ENCODE results near the gene MTO1.

The MTO1 gene, protein sequence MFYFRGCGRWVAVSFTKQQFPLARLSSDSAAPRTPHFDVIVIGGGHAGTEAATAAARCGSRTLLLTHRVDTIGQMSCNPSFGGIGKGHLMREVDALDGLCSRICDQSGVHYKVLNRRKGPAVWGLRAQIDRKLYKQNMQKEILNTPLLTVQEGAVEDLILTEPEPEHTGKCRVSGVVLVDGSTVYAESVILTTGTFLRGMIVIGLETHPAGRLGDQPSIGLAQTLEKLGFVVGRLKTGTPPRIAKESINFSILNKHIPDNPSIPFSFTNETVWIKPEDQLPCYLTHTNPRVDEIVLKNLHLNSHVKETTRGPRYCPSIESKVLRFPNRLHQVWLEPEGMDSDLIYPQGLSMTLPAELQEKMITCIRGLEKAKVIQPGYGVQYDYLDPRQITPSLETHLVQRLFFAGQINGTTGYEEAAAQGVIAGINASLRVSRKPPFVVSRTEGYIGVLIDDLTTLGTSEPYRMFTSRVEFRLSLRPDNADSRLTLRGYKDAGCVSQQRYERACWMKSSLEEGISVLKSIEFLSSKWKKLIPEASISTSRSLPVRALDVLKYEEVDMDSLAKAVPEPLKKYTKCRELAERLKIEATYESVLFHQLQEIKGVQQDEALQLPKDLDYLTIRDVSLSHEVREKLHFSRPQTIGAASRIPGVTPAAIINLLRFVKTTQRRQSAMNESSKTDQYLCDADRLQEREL

DNA sequence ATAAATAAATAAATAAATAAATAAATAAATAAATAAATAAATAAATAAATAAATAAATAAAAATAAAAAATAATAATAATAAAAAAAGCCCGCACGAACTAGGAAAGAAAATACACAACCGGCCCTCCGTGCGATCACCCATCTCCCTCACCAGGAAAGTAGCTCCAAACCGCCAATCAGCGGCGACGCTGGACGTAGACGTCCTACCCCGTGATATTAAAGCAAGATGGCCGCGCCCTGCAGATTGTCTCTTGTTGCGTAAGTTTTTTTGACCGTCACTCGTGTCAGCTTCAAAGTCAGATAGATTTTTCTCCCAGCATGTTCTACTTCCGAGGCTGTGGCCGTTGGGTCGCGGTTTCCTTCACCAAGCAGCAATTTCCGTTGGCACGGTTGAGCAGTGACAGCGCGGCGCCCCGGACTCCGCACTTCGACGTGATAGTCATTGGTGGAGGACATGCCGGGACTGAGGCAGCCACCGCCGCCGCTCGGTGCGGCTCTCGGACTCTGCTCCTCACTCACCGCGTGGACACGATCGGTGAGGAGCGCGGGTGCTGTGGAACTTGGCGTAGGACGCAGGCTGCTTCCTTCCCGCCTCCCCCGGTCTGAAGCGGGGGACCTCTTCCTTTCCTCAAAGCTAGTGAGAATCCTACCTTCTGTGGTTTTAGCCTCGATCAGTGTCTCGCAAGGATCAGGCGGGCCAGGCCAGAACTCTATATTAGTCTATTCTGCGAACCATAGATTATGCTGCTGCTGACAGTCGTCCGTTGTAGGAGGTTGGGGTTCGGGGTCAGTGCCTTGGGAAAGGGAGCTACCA lies at the start of gene MTO1:
MTO1 (plus strand) TSS at position 201 of the 814 bp plus-strand sequence; CDS start at position 319, 118 bp downstream.
- TF ChIP-seq, protein P1, sequence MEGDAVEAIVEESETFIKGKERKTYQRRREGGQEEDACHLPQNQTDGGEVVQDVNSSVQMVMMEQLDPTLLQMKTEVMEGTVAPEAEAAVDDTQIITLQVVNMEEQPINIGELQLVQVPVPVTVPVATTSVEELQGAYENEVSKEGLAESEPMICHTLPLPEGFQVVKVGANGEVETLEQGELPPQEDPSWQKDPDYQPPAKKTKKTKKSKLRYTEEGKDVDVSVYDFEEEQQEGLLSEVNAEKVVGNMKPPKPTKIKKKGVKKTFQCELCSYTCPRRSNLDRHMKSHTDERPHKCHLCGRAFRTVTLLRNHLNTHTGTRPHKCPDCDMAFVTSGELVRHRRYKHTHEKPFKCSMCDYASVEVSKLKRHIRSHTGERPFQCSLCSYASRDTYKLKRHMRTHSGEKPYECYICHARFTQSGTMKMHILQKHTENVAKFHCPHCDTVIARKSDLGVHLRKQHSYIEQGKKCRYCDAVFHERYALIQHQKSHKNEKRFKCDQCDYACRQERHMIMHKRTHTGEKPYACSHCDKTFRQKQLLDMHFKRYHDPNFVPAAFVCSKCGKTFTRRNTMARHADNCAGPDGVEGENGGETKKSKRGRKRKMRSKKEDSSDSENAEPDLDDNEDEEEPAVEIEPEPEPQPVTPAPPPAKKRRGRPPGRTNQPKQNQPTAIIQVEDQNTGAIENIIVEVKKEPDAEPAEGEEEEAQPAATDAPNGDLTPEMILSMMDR (IDR thresholded peaks at IDR 0.05; ENCODE audit: borderline replicate concordance, control extremely low read depth, extremely low read depth, insufficient read depth, missing control alignments) = no peak
- DNase-seq (ENCODE audit: low spot score) = peak; percentile 89
- in situ Hi-C loops (cut with MboI; ENCODE audit: low sequenced_read_pairs, unreplicated experiment) = no loop called here

DNA sequence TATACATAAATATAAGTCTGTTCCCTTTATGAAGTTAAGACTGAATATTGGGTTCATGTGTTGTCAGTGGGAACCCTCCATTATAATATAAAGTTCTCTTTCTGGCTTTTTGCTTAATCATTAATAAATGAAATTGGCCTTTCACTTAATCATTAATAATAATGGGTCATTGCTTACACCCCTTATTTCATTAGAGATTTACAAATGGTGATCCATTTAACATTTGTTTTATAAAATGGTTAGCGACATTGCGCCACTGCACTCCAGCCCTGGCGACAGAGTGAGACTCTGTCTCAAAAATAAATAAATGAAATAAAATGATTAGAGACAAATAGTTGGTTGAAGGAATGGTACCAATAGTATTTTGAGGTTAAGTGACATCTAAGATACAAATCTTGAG lies 48.4 kb upstream of the MTO1 start:
- in situ Hi-C loops (cut with MboI; ENCODE audit: low sequenced_read_pairs, unreplicated experiment) = no loop called here
- TF ChIP-seq, protein P1 (IDR thresholded peaks at IDR 0.05; ENCODE audit: borderline replicate concordance, control extremely low read depth, extremely low read depth, insufficient read depth, missing control alignments) = no peak
- no peak for DNase-seq (ENCODE audit: low spot score)

DNA sequence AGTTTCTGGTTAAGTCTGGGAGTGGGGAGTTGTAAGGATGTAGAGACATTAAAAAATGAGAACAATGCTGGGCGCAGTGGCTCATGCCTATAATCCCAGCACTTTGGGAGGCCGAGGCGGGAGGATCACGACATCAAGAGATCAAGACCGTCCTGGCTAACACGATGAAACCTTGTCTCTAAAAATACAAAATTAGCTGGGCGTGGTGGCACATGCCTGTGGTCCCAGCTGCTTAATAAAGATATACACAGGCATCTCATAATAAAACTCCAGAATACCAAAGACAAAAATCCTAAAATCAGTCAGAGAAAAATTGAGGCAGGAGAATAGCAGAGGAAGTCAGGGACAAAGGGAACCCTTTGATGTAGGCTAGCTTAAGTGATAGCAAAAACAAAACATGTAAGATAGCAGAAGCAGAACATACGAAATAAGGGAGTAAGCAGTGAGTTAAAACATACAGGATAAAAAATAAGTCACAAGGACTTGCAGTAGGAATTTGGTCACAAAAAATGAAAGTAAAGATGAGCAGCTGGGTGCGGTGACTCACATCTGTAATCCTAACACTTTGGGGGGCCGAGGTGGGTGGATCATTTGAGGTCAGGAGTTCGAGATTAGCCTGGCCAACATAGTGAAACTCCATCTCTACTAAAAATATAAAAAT lies 43.3 kb upstream of the MTO1 start:
- TF ChIP-seq, protein P1 (IDR thresholded peaks at IDR 0.05; ENCODE audit: borderline replicate concordance, control extremely low read depth, extremely low read depth, insufficient read depth, missing control alignments) = no peak
- in situ Hi-C loops (cut with MboI; ENCODE audit: low sequenced_read_pairs, unreplicated experiment) = no loop called here
- DNase-seq (ENCODE audit: low spot score) = no peak

DNA sequence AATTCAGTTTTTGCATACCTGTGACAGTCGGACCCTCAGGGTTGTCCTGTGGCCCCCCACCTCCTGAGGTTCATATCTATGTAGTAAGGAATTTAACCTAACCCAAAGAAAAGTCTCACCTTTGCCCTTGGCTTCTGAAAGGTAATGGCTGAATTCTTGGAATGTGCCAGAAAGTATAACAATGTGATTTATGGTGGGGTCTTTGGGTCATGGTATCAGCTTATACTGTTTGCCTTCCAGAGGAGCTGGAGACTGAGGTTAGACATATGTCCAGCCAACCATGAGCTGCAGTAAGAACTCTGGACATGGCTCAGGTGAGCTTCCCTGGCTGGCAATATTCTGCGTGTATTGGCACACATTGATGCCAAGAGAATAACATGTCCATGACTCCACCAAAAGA lies 40.0 kb upstream of the MTO1 start:
- TF ChIP-seq, protein P1 (IDR thresholded peaks at IDR 0.05; ENCODE audit: borderline replicate concordance, control extremely low read depth, extremely low read depth, insufficient read depth, missing control alignments) = no peak
- in situ Hi-C loops (cut with MboI; ENCODE audit: low sequenced_read_pairs, unreplicated experiment) = no loop called here
- no peak for DNase-seq (ENCODE audit: low spot score)

DNA sequence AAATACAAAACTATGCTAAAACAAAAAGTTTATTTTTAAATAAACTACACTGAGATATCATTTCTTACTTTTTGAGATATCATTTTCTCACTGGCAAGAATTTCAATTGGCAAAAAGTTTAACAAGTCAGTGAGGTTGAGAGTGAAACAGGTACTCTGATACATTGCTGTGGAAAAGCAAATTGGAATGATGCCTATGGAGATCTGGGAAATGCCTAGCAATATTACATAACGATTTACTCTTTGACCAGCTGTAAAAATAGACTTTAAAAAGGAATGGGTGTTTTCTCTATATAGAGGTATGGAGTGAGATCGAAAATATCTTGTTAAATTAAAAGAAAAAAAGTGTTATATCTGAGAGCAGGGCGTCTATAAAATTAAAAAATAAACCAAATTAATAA lies 26.3 kb upstream of the MTO1 start:
- TF ChIP-seq, protein P1 (IDR thresholded peaks at IDR 0.05; ENCODE audit: borderline replicate concordance, control extremely low read depth, extremely low read depth, insufficient read depth, missing control alignments) = no peak
- DNase-seq (ENCODE audit: low spot score) = no peak
- in situ Hi-C loops (cut with MboI; ENCODE audit: low sequenced_read_pairs, unreplicated experiment) = no loop called here

DNA sequence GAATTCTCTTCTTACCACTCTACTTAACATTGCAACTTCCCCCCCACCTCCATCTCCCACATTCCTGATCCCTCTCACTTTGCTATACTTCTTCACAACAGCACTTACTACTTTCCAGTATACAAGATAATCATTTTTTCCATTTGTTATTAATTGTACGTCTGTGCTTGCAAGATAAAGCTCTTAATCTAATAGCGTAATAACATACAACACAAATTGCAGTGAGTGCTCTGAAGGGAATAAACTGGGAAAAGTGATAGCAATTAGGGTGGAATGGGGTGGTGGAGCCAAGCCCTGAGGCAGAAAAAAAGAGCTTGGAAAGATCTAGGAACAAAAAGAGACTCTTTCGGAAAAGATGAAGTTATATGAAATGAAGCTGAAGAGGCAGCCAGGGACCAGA lies 18.0 kb upstream of the MTO1 start:
- TF ChIP-seq, protein P1 (IDR thresholded peaks at IDR 0.05; ENCODE audit: borderline replicate concordance, control extremely low read depth, extremely low read depth, insufficient read depth, missing control alignments) = no peak
- in situ Hi-C loops (cut with MboI; ENCODE audit: low sequenced_read_pairs, unreplicated experiment) = no loop called here
- no peak for DNase-seq (ENCODE audit: low spot score)
